GM23338 (cell line): ENCODE measurements around the gene SLC9A3. TPM values are rescaled to one million over a fixed set of nuclear protein-coding genes. Genes with fewer than 3 reads are reported as not detected.

ENCODE experiments used
- ATAC-seq: fragments of 200-7000 bp; cut with Tn5 transposase; 3 replicates; pipeline ENCODE4 v1.9.1; 2020
- DNase-seq: peaks from one replicate; pipeline ENCODE4 v3.0.0-alpha.2; 2015; ENCODE audit warnings: low spot score
- H2AFZ ChIP-seq: fragments of 200-600 bp; sonication (generic); 2 replicates; pipeline ENCODE4 v1.8.0; 2016; ENCODE audit warnings: antibody characterized with exemption, mild to moderate bottlenecking, moderate library complexity
- H3F3A ChIP-seq: fragments of 200-600 bp; sonication (generic); replicated peaks from 2 replicates; pipeline ENCODE4 v1.8.0; 2017; ENCODE audit warnings: antibody characterized with exemption, mixed run types, low read depth
- H3K27ac ChIP-seq: fragments of 200-600 bp; sonication (generic); 2 replicates; pipeline ENCODE4 v1.6.1; 2016; ENCODE audit warnings: low read depth
- H3K27me3 ChIP-seq: fragments of 200-600 bp; sonication (generic); 2 replicates; pipeline ENCODE4 v1.8.0; 2016; ENCODE audit warnings: mild to moderate bottlenecking, mixed run types, moderate library complexity; ENCODE audit not compliant: insufficient read depth
- H3K36me3 ChIP-seq: fragments of 200-600 bp; sonication (generic); 2 replicates; pipeline ENCODE4 v1.8.0; 2016; ENCODE audit warnings: mild to moderate bottlenecking; ENCODE audit not compliant: insufficient read depth
- H3K4me1 ChIP-seq: fragments of 200-600 bp; sonication (generic); 2 replicates; pipeline ENCODE4 v1.8.0; 2016; ENCODE audit warnings: mild to moderate bottlenecking, moderate library complexity; ENCODE audit not compliant: insufficient read depth
- H3K4me2 ChIP-seq: fragments of 200-600 bp; sonication (generic); 2 replicates; pipeline ENCODE4 v1.7.1; 2017; ENCODE audit warnings: mixed run types
- H3K4me3 ChIP-seq: fragments of 200-600 bp; sonication (generic); 2 replicates; pipeline ENCODE4 v1.6.1; 2016; ENCODE audit warnings: mixed run types
- H3K79me2 ChIP-seq: fragments of 200-600 bp; sonication (generic); replicated peaks from 2 replicates; pipeline ENCODE4 v1.8.0; 2017; ENCODE audit warnings: mild to moderate bottlenecking; ENCODE audit not compliant: insufficient read depth
- H3K9me2 ChIP-seq: fragments of 200-600 bp; sonication (generic); 2 replicates; pipeline ENCODE4 v1.8.0; 2017; ENCODE audit not compliant: insufficient read depth
- H4K20me1 ChIP-seq: fragments of 200-600 bp; sonication (generic); replicated peaks from 2 replicates; pipeline ENCODE4 v1.8.0; 2017; ENCODE audit warnings: mild to moderate bottlenecking; ENCODE audit not compliant: insufficient read depth
- H3K27ac Mint-ChIP-seq: 2 replicates; pipeline ENCODE4 v1.8.0; 2020; ENCODE audit warnings: inconsistent platforms, mild to moderate bottlenecking, moderate library complexity, mixed read lengths
- H3K27me3 Mint-ChIP-seq: 3 replicates; pipeline ENCODE4 v1.8.0; 2022; ENCODE audit warnings: low read depth, mild to moderate bottlenecking, moderate library complexity, mixed read lengths, inconsistent platforms; ENCODE audit not compliant: insufficient read depth, poor library complexity
- H3K36me3 Mint-ChIP-seq: 3 replicates; pipeline ENCODE4 v1.8.0; 2021; ENCODE audit warnings: low read depth, mild to moderate bottlenecking, inconsistent platforms, moderate library complexity, mixed read lengths
- H3K4me1 Mint-ChIP-seq: 3 replicates; pipeline ENCODE4 v1.8.0; 2020; ENCODE audit warnings: mild to moderate bottlenecking, inconsistent platforms, mixed read lengths
- H3K4me3 Mint-ChIP-seq: 3 replicates; pipeline ENCODE4 v1.8.0; 2021; ENCODE audit warnings: moderate library complexity, mild to moderate bottlenecking, inconsistent platforms, mixed read lengths
- H3K9me3 Mint-ChIP-seq: 3 replicates; pipeline ENCODE4 v1.8.0; 2020; ENCODE audit warnings: moderate library complexity, mild to moderate bottlenecking, inconsistent platforms, mixed read lengths
- CREB1 ChIP-seq: fragments of 250-450 bp; sonication (Bioruptor Pico); IDR thresholded peaks from 2 replicates; pipeline ENCODE4 v1.5.0; 2020; ENCODE audit warnings: low read depth, mild to moderate bottlenecking, moderate library complexity
- CTCF ChIP-seq, 2 experiments: fragments of 200-600 bp in 1 of 2; sonication (generic) in 1 of 2; conservative IDR thresholded peaks; 2 replicates each; pipeline versions ENCODE4 v1.5.1 to v1.6.1; 2016 to 2017; ENCODE audit warnings: antibody characterized with exemption in 2 of 2, low read depth in 2 of 2, mild to moderate bottlenecking in 2 of 2, moderate library complexity in 1 of 2
- JUNB ChIP-seq: IDR thresholded peaks from one replicate; pipeline ENCODE4 v1.6.1; 2016; ENCODE audit warnings: antibody characterized with exemption; ENCODE audit not compliant: unreplicated experiment
- NANOG ChIP-seq: IDR thresholded peaks from 2 replicates; pipeline ENCODE4 v1.6.1; 2016; ENCODE audit warnings: antibody characterized with exemption, borderline replicate concordance
- POLR2AphosphoS5 ChIP-seq: IDR thresholded peaks from 2 replicates; pipeline ENCODE4 v1.6.1; 2016; ENCODE audit warnings: antibody characterized with exemption, low read depth
- STAT1 ChIP-seq: IDR thresholded peaks from one replicate; pipeline ENCODE4 v1.6.1; 2016; ENCODE audit warnings: antibody characterized with exemption; ENCODE audit not compliant: unreplicated experiment
- ZNF114 ChIP-seq: fragments of 250-450 bp; sonication (Bioruptor Pico); IDR thresholded peaks from 2 replicates; pipeline ENCODE4 v1.5.0; 2020; ENCODE audit warnings: mild to moderate bottlenecking, moderate library complexity
- ZNF331 ChIP-seq: fragments of 250-450 bp; sonication (Bioruptor Pico); IDR thresholded peaks from 2 replicates; pipeline ENCODE4 v1.5.0; 2020; ENCODE audit warnings: low read depth, mild to moderate bottlenecking, moderate library complexity
- ZNF462 ChIP-seq: fragments of 250-450 bp; sonication (Bioruptor Pico); IDR thresholded peaks from 2 replicates; pipeline ENCODE4 v1.5.0; 2020; ENCODE audit warnings: mild to moderate bottlenecking, moderate library complexity
- polyA plus RNA-seq: library from polyadenylated mRNA; unstranded; fragments of >200 nt; fragmentation: Nextera tagmentation; extraction: Ambion mirVana; gene quantifications from 2 replicates; pipeline ENCODE4 v1.2.1, GENCODE V29; 2016
- total RNA-seq: library from RNA; depleted of rRNA; stranded (reverse); fragments of >200 nt; shearing (Covaris generic); gene quantifications from 2 replicates; pipeline ENCODE4 v1.2.3, GENCODE V29; 2014

Gene SLC9A3
- total and polyA plus RNA-seq, 2 experiments from 2014 or later = 0.39 to 3.1 TPM

GRCh38 chr5:429453-430188, 94.6 kb downstream of the SLC9A3 start (continued):
- TF ChIP-seq ZNF462 (no peak), ZNF114 (CRISPR knock-in tag) (no peak)

- Mint-ChIP-seq H3K36me3 (no peaks in the 10 kb centered on the region; the same call in 2 of the 3 replicates), H3K9me3 (no peaks in the 10 kb centered on the region), H3K27me3 (peaks cover 5% of the 10 kb centered on the region), H3K4me1 (peaks cover 5% of the 10 kb centered on the region), H3K27ac (no peak overlapping the region), H3K4me3 (no peak overlapping the region)
- H4K20me1 ChIP-seq = no peaks in the 10 kb centered on the region
- no peaks in the 10 kb centered on the region for H3K79me2 ChIP-seq
- no peaks in the 10 kb centered on the region for H3K4me1 ChIP-seq
- no peak overlapping the region for H2AFZ ChIP-seq
- peaks cover 8% of the 10 kb centered on the region for H3K9me2 ChIP-seq
- no peaks in the 10 kb centered on the region for H3K27me3 ChIP-seq
- H3K27ac ChIP-seq = no peak overlapping the region
- H3K4me3 ChIP-seq = no peak overlapping the region
- ATAC-seq = no peak
- no peak overlapping the region for H3K4me2 ChIP-seq
- H3F3A ChIP-seq = no peaks in the 10 kb centered on the region
- DNase-seq = no peak
- H3K36me3 ChIP-seq = no peaks in the 10 kb centered on the region
- no peak for TF ChIP-seq CREB1 (CRISPR knock-in tag)
- TF ChIP-seq STAT1 = no peak
- TF ChIP-seq NANOG = no peak
- no peak for TF ChIP-seq CTCF (conservative IDR thresholded peaks at IDR 0.05; ENCODE audit: low read depth in 2 of 2)
- no peak for TF ChIP-seq POLR2AphosphoS5
- TF ChIP-seq ZNF331 = no peak
- TF ChIP-seq ZNF114 (CRISPR knock-in tag) = no peak
- no peak for TF ChIP-seq JUNB
Observed at GRCh38 chr5:428754-429452, 95.3 kb downstream of the SLC9A3 start.
